ENCODE measurements around the gene INSL3.
"Not testable (repeated sequence)": the region's sequence is repeated elsewhere in the genome, so short reads cannot be mapped to it uniquely, and the experiment has no call there.

The INSL3 gene

DNA sequence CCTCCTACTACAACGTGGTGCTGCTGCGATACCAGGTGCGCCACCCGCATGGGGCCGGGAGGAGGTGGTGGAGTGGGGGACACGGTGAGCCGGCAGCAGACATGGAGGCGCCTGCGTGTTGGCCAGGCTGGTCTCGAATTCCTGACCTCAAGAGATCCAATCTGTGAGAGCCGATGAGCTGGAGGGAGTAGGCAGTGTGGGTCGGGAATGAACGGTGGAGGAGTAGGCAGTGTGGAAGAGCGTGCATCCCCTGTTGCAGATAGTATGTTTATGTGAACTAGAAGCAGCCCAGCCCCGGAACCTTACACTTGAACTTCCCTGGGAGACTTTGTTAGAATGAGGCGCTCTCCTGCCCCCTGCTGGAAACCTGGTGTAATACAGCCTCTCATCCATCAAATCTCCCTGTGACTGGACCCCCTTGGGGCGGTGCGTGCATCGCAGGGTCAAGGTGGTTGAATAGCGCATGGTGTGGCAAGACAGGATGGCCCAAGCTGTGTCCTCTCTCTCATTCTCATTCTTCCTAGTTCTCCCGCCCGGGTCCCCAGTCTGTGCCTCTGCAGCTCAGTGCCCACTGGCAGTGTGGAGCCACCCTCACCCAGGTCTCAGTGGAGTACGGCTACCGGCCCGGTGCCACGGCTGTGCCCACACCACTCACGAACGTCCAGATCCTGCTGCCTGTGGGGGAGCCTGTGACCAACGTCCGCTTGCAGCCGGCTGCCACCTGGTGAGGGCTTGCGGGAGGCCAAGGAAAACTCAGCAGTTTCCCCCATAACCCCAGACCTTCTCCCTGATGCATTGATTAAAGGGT, 36.9 kb downstream of the INSL3 start:
- DNase-seq (ENCODE audit: low read depth in 2 of 2), result peak; percentile 62 to 67

GRCh38 chr19:17783721-17784120, 37.6 kb downstream of the INSL3 start:
- not testable (repeated sequence) for DNase-seq (ENCODE audit: low read depth in 2 of 2)

DNA sequence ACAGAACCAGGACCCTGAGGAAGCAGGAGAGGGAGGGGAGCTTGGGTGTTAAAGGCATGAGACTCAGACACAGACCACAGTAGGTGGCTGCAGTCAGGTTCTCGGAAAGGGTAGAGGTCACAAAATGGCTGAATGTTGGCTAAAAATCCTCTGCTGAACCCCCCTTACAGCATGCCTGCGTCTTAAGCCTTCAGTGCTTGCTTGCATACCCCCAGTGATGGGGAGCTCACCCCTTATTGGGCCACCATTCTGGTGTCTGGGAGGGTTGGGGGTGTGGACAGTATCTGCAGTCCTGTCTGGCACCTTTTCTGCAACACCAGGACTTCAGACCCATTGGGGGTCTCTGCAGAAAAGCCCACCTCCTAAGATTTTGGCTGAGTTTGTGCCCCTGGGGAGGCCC, 40.5 kb downstream of the INSL3 start:
- DNase-seq (ENCODE audit: low read depth in 2 of 2), result no peak

- no peak for DNase-seq (ENCODE audit: low read depth in 2 of 2)
These were observed 42.1 kb downstream of the INSL3 start for GRCh38 chr19:17778968-17779929.

DNA sequence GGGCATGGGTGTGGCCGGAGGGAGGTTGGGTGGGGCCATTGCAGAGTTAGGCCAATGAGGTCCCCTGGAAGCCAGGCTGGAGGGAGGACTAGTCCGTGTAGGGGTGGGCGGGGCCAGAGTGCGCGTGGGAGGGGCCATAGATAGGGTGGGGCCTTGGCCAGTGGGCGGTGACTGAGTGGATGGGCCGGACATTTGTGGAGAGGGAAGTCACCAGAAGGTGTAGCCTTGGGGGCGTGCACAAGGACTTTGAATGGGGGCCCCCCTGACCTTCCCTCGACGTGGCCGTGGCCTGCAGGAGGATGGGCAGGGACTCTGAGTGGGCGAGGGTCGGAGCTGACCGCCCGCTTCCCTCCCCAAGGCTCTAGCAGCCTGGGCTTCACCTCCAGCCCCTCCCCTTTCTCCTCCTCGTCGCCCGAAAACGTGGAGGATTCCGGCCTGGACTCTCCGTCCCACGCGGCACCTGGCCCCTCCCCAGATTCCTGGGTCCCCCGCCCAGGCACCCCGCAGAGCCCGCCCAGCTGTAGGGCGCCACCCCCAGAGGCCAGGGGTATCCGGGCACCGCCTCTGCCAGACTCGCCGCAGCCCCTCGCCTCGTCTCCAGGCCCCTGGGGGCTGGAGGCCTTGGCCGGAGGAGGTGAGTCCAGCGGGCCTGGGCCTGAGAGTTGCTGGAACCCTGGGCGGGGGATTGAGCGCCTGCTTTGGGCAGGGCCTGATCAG, 42.9 kb downstream of the INSL3 start:
- peak in 1 of 2 donors; percentile 33 for DNase-seq (ENCODE audit: low read depth in 2 of 2)

DNA sequence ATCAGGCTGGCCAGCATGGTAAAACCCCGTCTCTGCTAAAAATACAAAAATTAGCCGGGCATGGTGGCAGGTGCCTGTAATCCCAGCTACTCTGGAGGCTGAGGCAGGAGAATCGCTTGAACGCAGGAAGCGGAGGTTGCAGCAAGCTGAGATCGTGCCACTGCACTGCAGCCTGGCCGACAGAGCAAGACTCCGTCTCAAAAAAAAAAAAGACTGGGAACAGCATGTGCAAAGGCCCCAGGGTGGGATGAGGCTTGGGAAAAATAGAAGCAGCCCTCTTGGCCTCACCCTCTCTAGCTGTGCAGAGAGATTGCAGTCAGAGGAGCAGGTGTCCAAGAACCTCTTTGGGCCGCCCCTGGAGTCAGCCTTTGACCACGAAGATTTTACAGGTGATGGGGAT, 43.5 kb downstream of the INSL3 start:
- not testable (repeated sequence) for DNase-seq (ENCODE audit: low read depth in 2 of 2)

DNA sequence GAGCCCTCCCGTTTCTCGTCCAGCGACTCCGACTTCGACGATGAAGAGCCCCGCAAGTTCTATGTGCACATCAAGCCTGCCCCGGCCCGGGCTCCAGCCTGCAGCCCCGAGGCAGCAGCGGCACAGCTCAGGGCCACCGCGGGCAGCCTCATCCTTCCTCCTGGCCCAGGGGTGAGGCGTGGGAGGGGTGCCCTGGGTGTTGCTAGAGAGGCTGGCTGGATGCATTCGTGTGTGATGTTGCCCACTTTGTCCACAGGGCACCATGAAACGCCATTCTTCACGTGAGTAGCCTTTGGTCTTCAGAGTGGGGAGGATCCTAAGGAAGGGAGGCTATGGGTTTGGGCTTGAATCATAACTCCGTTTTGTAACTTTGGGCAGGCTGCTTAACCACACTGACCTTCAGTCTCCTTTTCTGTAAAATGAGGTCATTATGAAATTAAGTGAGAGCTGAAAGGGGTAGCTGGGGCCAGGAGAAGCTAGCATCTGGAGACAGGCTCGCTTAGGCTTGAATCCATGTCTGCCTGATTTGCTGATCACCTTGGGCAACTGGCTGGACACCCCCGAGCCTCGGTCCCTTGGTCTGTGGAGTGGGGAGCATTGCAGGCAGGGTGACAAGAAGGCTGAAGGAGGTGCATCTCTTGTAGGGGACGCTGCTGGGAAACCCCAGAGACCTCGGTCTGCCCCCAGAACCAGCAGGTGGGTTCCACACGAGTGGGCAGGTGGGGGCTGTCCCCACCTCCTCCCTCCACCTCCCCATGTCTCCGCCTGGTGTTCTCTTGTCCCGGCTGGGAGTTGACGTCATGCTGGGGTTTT, 45.1 kb downstream of the INSL3 start:
- DNase-seq (ENCODE audit: low read depth in 2 of 2), result no peak

- peak in 1 of 2 donors; percentile 31 for DNase-seq (ENCODE audit: low read depth in 2 of 2)
These were observed 45.9 kb downstream of the INSL3 start for GRCh38 chr19:17775245-17775927.

DNA sequence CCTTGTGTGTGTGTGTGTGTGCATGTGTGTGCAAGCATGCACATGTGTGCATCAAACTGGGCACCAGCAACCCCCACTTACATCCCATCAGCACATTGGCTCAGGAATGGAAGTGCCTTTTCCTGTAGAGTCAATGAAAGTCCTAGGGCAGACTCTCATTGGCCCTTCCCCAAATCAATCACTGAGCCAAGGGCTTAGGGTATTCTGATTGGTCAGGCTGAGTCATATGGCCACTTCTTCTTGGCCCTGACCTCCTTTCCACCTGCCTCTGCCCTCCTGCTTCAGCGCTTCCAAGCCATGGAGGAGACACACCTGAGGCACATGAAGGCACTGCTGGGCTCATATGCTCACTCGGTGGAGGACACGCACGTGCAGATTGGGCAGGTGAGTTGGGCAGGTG, 49.1 kb downstream of the INSL3 start:
- no peak for DNase-seq (ENCODE audit: low read depth in 2 of 2)

DNA sequence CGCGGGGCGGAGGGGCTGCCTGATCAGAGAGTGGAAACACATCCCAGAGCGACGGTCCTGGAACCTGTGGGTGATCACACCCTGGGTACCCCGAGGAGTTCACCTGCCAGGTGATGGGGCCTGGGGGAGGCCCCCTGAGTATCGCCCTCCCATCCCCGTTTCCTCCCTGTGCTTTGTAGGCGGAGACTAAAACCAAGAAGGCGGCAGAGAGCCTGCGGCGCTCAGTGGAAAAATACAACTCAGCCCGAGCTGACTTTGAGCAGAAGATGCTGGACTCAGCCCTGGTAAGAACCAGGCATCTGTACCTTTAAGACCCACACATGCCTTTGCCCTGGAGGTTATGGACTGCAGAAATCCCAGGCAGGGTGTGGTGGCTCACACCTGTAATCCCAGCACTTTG, 50.7 kb downstream of the INSL3 start:
- DNase-seq (ENCODE audit: low read depth in 2 of 2), result no peak

GRCh38 chr19:17767559-17767958, 53.8 kb downstream of the INSL3 start:
- DNase-seq (ENCODE audit: low read depth in 2 of 2), result no peak

DNA sequence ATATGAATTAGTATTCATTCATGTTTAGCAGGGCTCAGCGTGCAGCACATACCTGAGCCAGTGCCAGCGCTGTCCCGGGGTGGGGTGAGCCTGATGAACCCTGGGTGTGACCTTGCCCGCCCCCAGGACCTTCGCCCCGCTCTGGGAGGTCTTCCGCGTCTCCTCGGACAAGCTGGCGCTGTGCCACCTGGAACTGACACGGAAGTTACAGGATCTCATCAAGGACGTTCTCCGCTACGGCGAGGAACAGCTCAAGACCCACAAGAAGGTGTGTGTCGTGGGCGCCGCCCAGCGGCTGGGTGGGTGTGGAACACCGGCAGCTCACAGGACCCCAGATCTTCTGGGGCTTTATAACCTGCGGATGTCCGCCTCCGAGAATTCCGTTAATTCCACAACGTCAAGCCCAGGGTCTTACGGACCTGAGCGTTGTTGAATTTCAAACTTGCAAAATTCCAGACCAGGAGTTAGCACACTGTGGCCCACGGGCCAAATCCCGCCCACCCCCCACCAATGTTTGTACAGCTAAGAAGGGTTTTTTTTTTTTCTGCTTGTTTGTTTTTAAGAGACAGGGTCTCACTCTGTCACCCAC, 54.7 kb downstream of the INSL3 start:
- peak in 1 of 2 donors; percentile 21 for DNase-seq (ENCODE audit: low read depth in 2 of 2)

Measured in stimulated activated CD4-positive, alpha-beta T cell treated with anti-CD3 and anti-CD28 coated beads, Interleukin-1b, Interleukin-23, amount 100 ng/mL, for 4 hours (primary cell).